HepG2 (cell line): Measurements from ENCODE around the gene CTCF. TPM values are rescaled to one million over a fixed set of nuclear protein-coding genes. Genes with fewer than 3 reads are reported as not detected.

Source experiments
- E2F2 ChIP-seq: sonication (generic); formaldehyde crosslinking; IDR thresholded peaks from 2 replicates; pipeline ENCODE4 v1.4.0; 2020; ENCODE audit warnings: missing genetic modification reagents, borderline replicate concordance
- ERF ChIP-seq: IDR thresholded peaks from 2 replicates; pipeline ENCODE4 v1.6.1; 2018; ENCODE audit warnings: missing biosample characterization, missing genetic modification reagents
- JDP2 ChIP-seq: sonication (generic); formaldehyde crosslinking; IDR thresholded peaks from 2 replicates; pipeline ENCODE4 v1.8.1; 2022; ENCODE audit warnings: missing genetic modification reagents, borderline replicate concordance
- MATR3 ChIP-seq: sonication (generic); formaldehyde crosslinking; IDR thresholded peaks from 2 replicates; pipeline ENCODE4 v1.4.0; 2020; ENCODE audit warnings: missing genetic modification reagents
- MTF2 ChIP-seq: sonication (generic); formaldehyde crosslinking; IDR thresholded peaks from 2 replicates; pipeline ENCODE4 v1.5.0; 2020; ENCODE audit warnings: missing genetic modification reagents, borderline replicate concordance
- MXD4 ChIP-seq: IDR thresholded peaks from 2 replicates; pipeline ENCODE4 v1.6.1; 2016; ENCODE audit warnings: mild to moderate bottlenecking, missing biosample characterization, missing genetic modification reagents
- NCOA5 ChIP-seq: sonication (generic); formaldehyde crosslinking; IDR thresholded peaks from 2 replicates; pipeline ENCODE4 v1.4.0; 2020; ENCODE audit warnings: missing genetic modification reagents
- SRSF9 ChIP-seq: fragments of 200-400 bp; formaldehyde crosslinking; IDR thresholded peaks from 2 replicates; pipeline ENCODE4 v1.6.1; 2018; ENCODE audit warnings: borderline replicate concordance, mild to moderate bottlenecking, low read depth, low read length; ENCODE audit not compliant: insufficient read depth, poor library complexity, severe bottlenecking
- ZFP36L1 ChIP-seq: sonication (generic); formaldehyde crosslinking; IDR thresholded peaks from 2 replicates; pipeline ENCODE4 v1.8.0; 2022; ENCODE audit warnings: mild to moderate bottlenecking, missing genetic modification reagents, moderate library complexity
- ZFYVE20 ChIP-seq: sonication (generic); formaldehyde crosslinking; IDR thresholded peaks from 2 replicates; pipeline ENCODE4 v1.8.0; 2023; ENCODE audit warnings: low read depth, mild to moderate bottlenecking, moderate library complexity, missing genetic modification reagents, borderline replicate concordance
- ZKSCAN8 ChIP-seq: IDR thresholded peaks from 2 replicates; pipeline ENCODE4 v1.6.1; 2016; ENCODE audit warnings: borderline replicate concordance, missing genetic modification reagents, missing compliant biosample characterization
- ZNF407 ChIP-seq: sonication (generic); formaldehyde crosslinking; IDR thresholded peaks from one replicate; pipeline ENCODE4 v1.5.1; 2020; ENCODE audit warnings: mild to moderate bottlenecking, missing genetic modification reagents; ENCODE audit errors: not compliant biosample characterization
- ZNF552 ChIP-seq: sonication (generic); formaldehyde crosslinking; IDR thresholded peaks from 2 replicates; pipeline ENCODE4 v1.9.0; 2022; ENCODE audit warnings: missing genetic modification reagents, mild to moderate bottlenecking, borderline replicate concordance
- polyA plus RNA-seq, 8 experiments: library from polyadenylated mRNA; depleted of rRNA in 3 of 8; stranded (reverse) in 7 of 8; unstranded in 1 of 8; fragments of >200 nt; fragmentation: Illumina TruSeq in 4 of 8; extraction: Trizol in 4 of 8; gene quantifications; 2 replicates each; pipeline versions ENCODE4 v1.2.1 to v1.2.3, GENCODE V29; 2011 to 2016; ENCODE audit warnings: low read depth in 4 of 8, missing spikeins in 1 of 8, mixed read lengths in 1 of 8; ENCODE audit not compliant: insufficient read depth in 1 of 8
- total RNA-seq, 5 experiments: library from RNA; depleted of rRNA; stranded (reverse); fragments of >200 nt; fragmentation: Illumina TruSeq; extraction: Trizol; gene quantifications; 2 replicates each; pipeline ENCODE4 v1.2.3, GENCODE V29; 2016; ENCODE audit warnings: low read depth in 1 of 5

Gene CTCF
- total and polyA plus RNA-seq, 2 of the 13 experiments (the other 11 are each of a cell fraction or from before 2014, with no cell fraction given): 19.5 to 37.5 TPM

- TF ChIP-seq MXD4: no peak
- no peak for TF ChIP-seq ZFP36L1 (CRISPR knock-in tag)
- TF ChIP-seq SRSF9: no peak
- no peak for TF ChIP-seq ERF (CRISPR knock-in tag)
- TF ChIP-seq MTF2 (CRISPR knock-in tag): 0 out of 2 replicates have a peak, but pooled peaks have one; percentile 15
- TF ChIP-seq E2F2: no peak
- no peak for TF ChIP-seq ZKSCAN8 (CRISPR knock-in tag)
- no peak for TF ChIP-seq ZNF407 (CRISPR knock-in tag)
- TF ChIP-seq ZNF552 (CRISPR knock-in tag): 0 out of 2 replicates have a peak, but pooled peaks have one; percentile 77
- no peak for TF ChIP-seq NCOA5
- no peak for TF ChIP-seq JDP2 (CRISPR knock-in tag)
- no peak for TF ChIP-seq MATR3 (CRISPR knock-in tag)
- TF ChIP-seq ZFYVE20 (CRISPR knock-in tag): 0 out of 2 replicates have a peak, but pooled peaks have one; percentile 58
Observed at GRCh38 chr16:67529582-67530012, 32.7 kb upstream of the CTCF start (continued).
